SK-N-MC (cell line): ENCODE measurements around the gene BLOC1S5.

Source experiments
- EZH2 ChIP-seq: fragments of 200-600 bp; sonication (generic); IDR thresholded peaks from one replicate; pipeline ENCODE4 v1.6.1; 2017; ENCODE audit warnings: antibody characterized with exemption
- FOXP2 ChIP-seq: optimal IDR thresholded peaks from 2 replicates; pipeline ENCODE3; 2011; ENCODE audit warnings: mild to moderate bottlenecking, moderate library complexity; ENCODE audit not compliant: insufficient read depth; ENCODE audit errors: extremely low read length, control extremely low read depth
- POLR2AphosphoS5 ChIP-seq: IDR thresholded peaks from 2 replicates; pipeline ENCODE4 v1.6.1; 2012; ENCODE audit warnings: mild to moderate bottlenecking, low read depth, low read length, borderline replicate concordance

DNA sequence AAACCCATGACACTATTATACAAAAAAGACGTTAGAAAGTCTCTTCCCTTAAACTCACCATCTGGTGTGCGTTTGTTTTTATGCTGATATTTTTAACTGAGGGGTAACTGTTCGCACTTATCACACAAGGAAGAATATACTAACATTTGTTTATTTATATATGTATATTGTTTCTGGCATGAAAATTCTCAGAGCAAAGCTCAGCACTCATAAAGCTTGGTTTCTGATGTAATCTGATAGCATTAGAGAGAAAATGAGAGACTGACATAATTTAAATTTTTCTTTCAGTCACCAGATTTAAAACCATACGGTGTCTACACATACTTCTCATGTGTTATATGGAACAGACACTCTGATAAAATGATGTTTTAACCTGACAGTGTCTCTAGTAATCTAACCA, 6.9 kb downstream of the BLOC1S5 start:
- TF ChIP-seq POLR2AphosphoS5 (no peak), EZH2 (no peak), FOXP2 (no peak)
